HepG2 (cell line): ENCODE measurements around the gene KLF16. TPM values are rescaled to one million over a fixed set of nuclear protein-coding genes. Genes with fewer than 3 reads are reported as not detected.

ENCODE experiments used
- AKNA ChIP-seq: sonication (generic); formaldehyde crosslinking; IDR thresholded peaks from 2 replicates; pipeline ENCODE4 v1.4.0; 2020; ENCODE audit warnings: missing genetic modification reagents, borderline replicate concordance
- CEBPZ ChIP-seq: IDR thresholded peaks from 2 replicates; pipeline ENCODE4 v1.6.1; 2012; ENCODE audit warnings: low read length, improper control_type of control experiment
- DNMT1 ChIP-seq: sonication (generic); formaldehyde crosslinking; IDR thresholded peaks from 2 replicates; pipeline ENCODE4 v1.5.1; 2020; ENCODE audit warnings: mild to moderate bottlenecking, missing genetic modification reagents
- MYNN ChIP-seq: sonication (generic); formaldehyde crosslinking; IDR thresholded peaks from 2 replicates; pipeline ENCODE4 v1.4.0; 2020; ENCODE audit warnings: mild to moderate bottlenecking, low read depth, missing genetic modification reagents
- POLR2AphosphoS2 ChIP-seq: IDR thresholded peaks from 2 replicates; pipeline ENCODE4 v1.6.1; 2011; ENCODE audit warnings: low read depth, low read length, improper control_type of control experiment
- SAP130 ChIP-seq: IDR thresholded peaks from 2 replicates; pipeline ENCODE4 v1.6.1; 2016; ENCODE audit warnings: low read depth
- SKIL ChIP-seq: sonication (generic); formaldehyde crosslinking; IDR thresholded peaks from 2 replicates; pipeline ENCODE4 v1.8.0; 2022; ENCODE audit warnings: missing genetic modification reagents, mild to moderate bottlenecking, moderate library complexity, borderline replicate concordance
- TAF1 ChIP-seq: sonication (generic); formaldehyde crosslinking; IDR thresholded peaks from 2 replicates; pipeline ENCODE4 v1.4.0; 2020; ENCODE audit warnings: missing genetic modification reagents
- ZBTB20 ChIP-seq: sonication (generic); formaldehyde crosslinking; IDR thresholded peaks from 2 replicates; pipeline ENCODE4 v1.8.1; 2023; ENCODE audit warnings: missing genetic modification reagents, low read depth, mild to moderate bottlenecking, borderline replicate concordance
- polyA plus RNA-seq, 8 experiments: library from polyadenylated mRNA; depleted of rRNA in 3 of 8; stranded (reverse) in 7 of 8; unstranded in 1 of 8; fragments of >200 nt; fragmentation: Illumina TruSeq in 4 of 8; extraction: Trizol in 4 of 8; gene quantifications; 2 replicates each; pipeline versions ENCODE4 v1.2.1 to v1.2.3, GENCODE V29; 2011 to 2016; ENCODE audit warnings: low read depth in 4 of 8, missing spikeins in 1 of 8, mixed read lengths in 1 of 8; ENCODE audit not compliant: insufficient read depth in 1 of 8
- total RNA-seq, 5 experiments: library from RNA; depleted of rRNA; stranded (reverse); fragments of >200 nt; fragmentation: Illumina TruSeq; extraction: Trizol; gene quantifications; 2 replicates each; pipeline ENCODE4 v1.2.3, GENCODE V29; 2016; ENCODE audit warnings: low read depth in 1 of 5

Gene KLF16
- total and polyA plus RNA-seq, 2 of the 13 experiments (the other 11 are each of a cell fraction or from before 2014, with no cell fraction given): 3.5 to 6.7 TPM

- TF ChIP-seq TAF1 (CRISPR knock-in tag) (no peak), POLR2AphosphoS2 (no peak), ZBTB20 (CRISPR knock-in tag) (no peak), MYNN (CRISPR knock-in tag) (no peak), AKNA (no peak), SAP130 (CRISPR knock-in tag) (peak; percentile 69), DNMT1 (no peak), SKIL (peak; percentile 73), CEBPZ (no peak)
Observed at GRCh38 chr19:1856698-1857603, 6.4 kb downstream of the KLF16 start (continued).
